HG03469 (cell line): Measurements from ENCODE around the gene FAM3B.

Experiments used
- ATAC-seq: cut with Tn5 transposase; IDR thresholded peaks from one replicate; pipeline ENCODE4 v1.9.1; 2021; ENCODE audit warnings: mild to moderate bottlenecking, moderate library complexity, moderate number of reproducible peaks; ENCODE audit not compliant: unreplicated experiment

Gene FAM3B

GRCh38 chr21:41390043-41390639 lies 73.5 kb downstream of the FAM3B start:
- no peak for ATAC-seq

- no peak for ATAC-seq
Measured at GRCh38 chr21:41393876-41394465, 77.4 kb downstream of the FAM3B start.

DNA sequence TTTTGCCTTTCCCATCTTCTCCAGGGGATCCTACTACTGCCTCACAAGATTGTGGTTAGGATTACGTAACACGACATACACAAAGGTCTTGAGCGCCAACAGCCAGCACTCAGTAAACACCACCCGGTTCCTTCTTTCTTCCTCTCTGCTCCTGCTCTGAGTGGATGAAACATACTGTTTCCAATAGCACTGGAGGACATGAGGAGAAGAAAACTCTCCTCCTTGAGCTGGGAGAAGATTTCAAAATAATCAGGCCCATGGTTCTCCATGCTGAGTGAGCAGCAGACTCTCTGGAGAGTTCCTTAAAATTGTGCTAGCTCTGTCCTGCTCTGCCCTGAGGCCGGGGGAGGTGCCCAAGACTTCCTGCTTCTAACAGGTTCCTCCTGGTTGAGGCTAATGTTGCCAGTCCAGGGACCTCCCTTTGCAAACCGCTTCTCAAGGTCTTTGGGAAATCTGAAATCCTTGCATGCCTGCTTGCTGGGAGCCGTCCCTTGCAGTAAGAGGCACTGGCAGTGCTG lies 80.0 kb downstream of the FAM3B start:
- no peak for ATAC-seq

DNA sequence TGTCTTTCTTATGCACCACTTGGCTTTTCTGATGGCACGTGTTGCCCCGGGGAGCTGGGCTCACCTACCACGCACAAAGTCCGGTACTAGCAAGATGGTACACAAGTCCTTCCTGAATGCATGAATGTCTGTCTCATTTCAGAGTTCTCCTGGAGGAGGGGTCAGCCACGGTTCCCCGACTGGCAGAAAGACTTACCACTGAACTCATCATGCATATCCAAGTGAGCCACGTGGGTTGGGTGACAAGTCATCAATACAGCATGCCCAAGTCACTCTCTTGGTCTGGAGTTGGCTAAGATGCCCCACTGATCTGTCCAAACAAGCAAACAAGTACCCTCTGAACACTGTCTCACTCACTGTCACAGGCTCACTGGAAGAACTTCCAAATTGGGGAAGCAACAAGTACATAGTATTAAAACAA lies 80.9 kb downstream of the FAM3B start:
- no peak for ATAC-seq

DNA sequence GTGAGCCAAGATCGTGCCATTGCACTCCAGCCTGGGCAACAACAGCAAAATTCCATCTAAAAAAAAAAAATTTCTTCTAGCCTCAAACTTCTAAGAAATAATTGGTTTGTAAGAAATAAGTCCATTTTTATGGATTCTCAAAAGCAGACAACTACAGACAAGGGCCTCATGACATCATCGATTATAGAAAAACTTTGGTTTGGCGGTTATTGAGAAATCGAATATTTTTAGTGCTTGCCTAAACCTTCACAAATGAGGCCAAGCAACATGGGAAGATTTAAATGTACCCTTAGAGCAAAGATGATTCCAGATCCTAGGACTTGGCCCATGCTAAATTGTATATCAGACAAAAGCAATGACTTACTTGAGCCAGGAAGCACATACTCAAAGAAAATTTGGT lies 81.7 kb downstream of the FAM3B start:
- no peak for ATAC-seq

DNA sequence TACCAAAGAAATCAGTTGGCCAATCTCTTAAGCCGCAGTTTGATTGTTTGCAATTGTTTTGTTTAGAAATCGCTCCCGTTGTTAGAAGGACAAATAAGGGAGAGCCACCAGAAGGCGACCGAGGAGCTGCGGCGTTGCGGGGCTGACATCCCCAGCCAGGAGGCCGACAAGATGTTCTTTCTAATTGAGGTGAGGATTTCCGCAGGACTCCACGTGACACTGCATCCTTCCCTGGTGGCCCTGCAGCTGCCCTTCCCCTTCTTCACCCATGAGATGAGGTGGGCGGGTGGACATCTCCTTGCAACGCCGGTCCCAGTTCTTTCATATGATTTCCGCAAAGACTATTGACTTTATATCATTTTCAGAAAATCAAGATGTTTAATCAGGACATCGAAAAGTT lies 82.2 kb downstream of the FAM3B start:
- ATAC-seq, result no peak

GRCh38 chr21:41399246-41399800 lies 82.7 kb downstream of the FAM3B start:
- no peak for ATAC-seq

DNA sequence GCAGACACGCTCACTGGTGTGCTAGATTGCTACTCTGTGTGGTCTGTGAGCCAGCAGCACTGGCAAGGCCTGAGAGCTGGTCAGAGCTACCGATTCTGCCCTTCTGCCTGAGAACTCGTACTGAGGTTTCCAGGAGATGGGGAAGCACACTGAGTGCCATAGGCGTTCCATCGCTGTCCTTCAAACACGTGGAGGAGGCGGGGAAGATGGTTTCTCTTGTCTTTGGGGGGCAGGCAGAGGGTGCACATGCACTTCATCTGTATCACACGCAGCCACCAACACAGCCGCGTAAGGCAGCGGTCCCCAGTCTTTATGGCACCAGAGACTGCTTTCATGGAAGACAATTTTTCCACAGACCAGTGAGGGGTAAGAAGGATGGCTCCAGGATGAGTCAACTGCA lies 85.6 kb downstream of the FAM3B start:
- ATAC-seq, result no peak

- ATAC-seq, result no peak
Measured at GRCh38 chr21:41402796-41403195, 86.2 kb downstream of the FAM3B start.

- no peak for ATAC-seq
Measured at GRCh38 chr21:41403331-41403730, 86.7 kb downstream of the FAM3B start.

- no peak for ATAC-seq
Measured at GRCh38 chr21:41403966-41404365, 87.4 kb downstream of the FAM3B start.

- no peak for ATAC-seq
Measured at GRCh38 chr21:41405321-41405720, 88.7 kb downstream of the FAM3B start.

- ATAC-seq, result no peak
Measured at GRCh38 chr21:41406340-41406739, 89.7 kb downstream of the FAM3B start.
